ENCODE data around the gene COL23A1.

Gene COL23A1

GRCh38 chr5:178271231-178271630, 319.0 kb downstream of the COL23A1 start:
- no peak overlapping the region for H3K27ac ChIP-seq

GRCh38 chr5:178269499-178269898, 320.7 kb downstream of the COL23A1 start:
- TF ChIP-seq, protein P1, sequence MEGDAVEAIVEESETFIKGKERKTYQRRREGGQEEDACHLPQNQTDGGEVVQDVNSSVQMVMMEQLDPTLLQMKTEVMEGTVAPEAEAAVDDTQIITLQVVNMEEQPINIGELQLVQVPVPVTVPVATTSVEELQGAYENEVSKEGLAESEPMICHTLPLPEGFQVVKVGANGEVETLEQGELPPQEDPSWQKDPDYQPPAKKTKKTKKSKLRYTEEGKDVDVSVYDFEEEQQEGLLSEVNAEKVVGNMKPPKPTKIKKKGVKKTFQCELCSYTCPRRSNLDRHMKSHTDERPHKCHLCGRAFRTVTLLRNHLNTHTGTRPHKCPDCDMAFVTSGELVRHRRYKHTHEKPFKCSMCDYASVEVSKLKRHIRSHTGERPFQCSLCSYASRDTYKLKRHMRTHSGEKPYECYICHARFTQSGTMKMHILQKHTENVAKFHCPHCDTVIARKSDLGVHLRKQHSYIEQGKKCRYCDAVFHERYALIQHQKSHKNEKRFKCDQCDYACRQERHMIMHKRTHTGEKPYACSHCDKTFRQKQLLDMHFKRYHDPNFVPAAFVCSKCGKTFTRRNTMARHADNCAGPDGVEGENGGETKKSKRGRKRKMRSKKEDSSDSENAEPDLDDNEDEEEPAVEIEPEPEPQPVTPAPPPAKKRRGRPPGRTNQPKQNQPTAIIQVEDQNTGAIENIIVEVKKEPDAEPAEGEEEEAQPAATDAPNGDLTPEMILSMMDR (conservative IDR thresholded peaks at IDR 0.05) = no peak
- no peak overlapping the region for H3K27ac ChIP-seq

More at GRCh38 chr5:178271231-178271630, 319.0 kb downstream of the COL23A1 start:
- TF ChIP-seq, protein P1 (conservative IDR thresholded peaks at IDR 0.05) = no peak

DNA sequence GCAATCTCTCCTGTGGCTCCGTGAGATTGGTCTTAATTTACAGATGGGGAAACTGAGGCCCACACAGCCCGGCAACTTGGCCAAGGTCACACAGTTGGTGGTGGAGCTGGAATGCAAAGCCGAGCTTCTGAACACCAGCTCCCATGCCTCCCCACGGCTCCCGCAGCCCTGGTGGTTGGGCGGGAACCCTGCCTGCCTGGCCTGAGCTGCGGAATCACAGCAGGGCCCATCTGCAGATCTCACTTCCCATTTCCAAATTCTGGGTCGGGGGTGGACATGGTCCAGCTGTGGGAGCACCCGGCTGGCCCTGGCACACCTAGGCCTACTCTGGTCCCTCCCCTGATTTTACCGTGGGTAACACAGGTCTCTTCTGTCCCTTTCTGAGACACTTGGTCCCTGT, 322.3 kb downstream of the COL23A1 start:
- no peak overlapping the region for H3K27ac ChIP-seq
- TF ChIP-seq, protein P1 (conservative IDR thresholded peaks at IDR 0.05) = no peak

GRCh38 chr5:178267245-178267644, 322.9 kb downstream of the COL23A1 start:
- H3K27ac ChIP-seq = no peak overlapping the region
- TF ChIP-seq, protein P1 (conservative IDR thresholded peaks at IDR 0.05) = no peak

DNA sequence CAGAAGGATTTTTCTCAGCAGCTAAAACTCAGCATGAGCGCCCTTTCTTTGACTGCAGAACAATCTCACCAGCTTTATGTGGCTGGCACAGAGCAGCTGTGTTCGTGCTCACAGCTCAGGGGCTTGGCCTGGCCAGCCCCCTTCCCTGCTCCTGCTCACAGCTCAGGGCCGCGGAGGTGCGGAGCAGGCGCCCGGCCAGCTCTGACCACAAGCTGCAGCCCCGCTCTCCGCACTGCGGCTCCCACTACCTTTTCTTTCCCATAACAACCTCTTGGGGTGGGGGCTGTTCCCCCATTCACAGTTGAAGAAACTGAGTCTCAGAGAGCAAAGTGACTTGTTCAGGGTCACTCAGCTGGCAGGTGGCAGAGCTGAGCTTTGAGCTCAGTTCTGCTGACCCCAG, 323.6 kb downstream of the COL23A1 start:
- TF ChIP-seq, protein P1 (conservative IDR thresholded peaks at IDR 0.05) = no peak
- H3K27ac ChIP-seq = no peak overlapping the region

GRCh38 chr5:178265746-178266145, 324.4 kb downstream of the COL23A1 start:
- TF ChIP-seq, protein P1 (conservative IDR thresholded peaks at IDR 0.05) = no peak
- no peak overlapping the region for H3K27ac ChIP-seq

DNA sequence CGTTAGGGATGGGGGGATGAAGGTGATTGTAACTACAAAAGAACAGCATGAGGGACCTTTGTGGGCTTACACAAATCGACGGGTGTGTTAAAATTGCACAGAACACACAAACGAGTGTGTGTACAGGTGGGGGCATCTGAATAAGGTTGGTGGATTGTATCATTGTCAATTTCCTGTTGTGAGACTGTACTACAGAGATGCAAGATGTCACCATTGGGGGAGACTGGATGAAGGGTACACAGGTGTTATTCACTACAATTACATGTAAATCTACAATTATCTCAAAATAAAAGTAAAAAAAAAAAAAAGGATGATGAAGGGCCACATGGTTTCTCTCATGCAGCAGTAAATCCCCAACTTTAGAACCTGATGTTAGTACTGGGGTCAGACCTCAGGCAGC, 326.1 kb downstream of the COL23A1 start:
- TF ChIP-seq, protein P1 (conservative IDR thresholded peaks at IDR 0.05) = no peak
- H3K27ac ChIP-seq = no peak overlapping the region

All from VCaP (cell line).